HepG2 (cell line): ENCODE data around the gene FGF18. TPM values are rescaled to one million over a fixed set of nuclear protein-coding genes. Genes with fewer than 3 reads are reported as not detected.

ENCODE experiments used
- FOSL1 ChIP-seq: sonication (generic); formaldehyde crosslinking; IDR thresholded peaks from 2 replicates; pipeline ENCODE4 v1.9.0; 2021; ENCODE audit warnings: missing genetic modification reagents, borderline replicate concordance
- GPBP1L1 ChIP-seq: sonication (generic); formaldehyde crosslinking; IDR thresholded peaks from 2 replicates; pipeline ENCODE4 v1.5.0; 2020; ENCODE audit warnings: mild to moderate bottlenecking, missing genetic modification reagents
- IRF1 ChIP-seq: sonication (generic); formaldehyde crosslinking; IDR thresholded peaks from 2 replicates; pipeline ENCODE4 v1.4.0; 2020; ENCODE audit warnings: low read depth, mild to moderate bottlenecking, missing genetic modification reagents
- JUND ChIP-seq: sonication (generic); formaldehyde crosslinking; IDR thresholded peaks from 2 replicates; pipeline ENCODE4 v1.8.0; 2022; ENCODE audit warnings: mild to moderate bottlenecking, missing genetic modification reagents
- POLR2AphosphoS2 ChIP-seq: IDR thresholded peaks from 2 replicates; pipeline ENCODE4 v1.6.1; 2011; ENCODE audit warnings: low read depth, low read length, improper control_type of control experiment
- PRMT3 ChIP-seq: sonication (generic); formaldehyde crosslinking; IDR thresholded peaks from 2 replicates; pipeline ENCODE4 v1.8.1; 2022; ENCODE audit warnings: low read depth, mild to moderate bottlenecking, moderate library complexity, missing genetic modification reagents, borderline replicate concordance
- RXRB ChIP-seq: IDR thresholded peaks from 2 replicates; pipeline ENCODE4 v1.6.1; 2016; ENCODE audit warnings: borderline replicate concordance, missing genetic modification reagents, missing compliant biosample characterization
- TBX3 ChIP-seq: fragments of 450-650 bp; IDR thresholded peaks from 2 replicates; pipeline ENCODE4 v1.6.1; 2017; ENCODE audit warnings: antibody characterized with exemption, mild to moderate bottlenecking, inconsistent platforms, borderline replicate concordance
- ZBTB20 ChIP-seq: sonication (generic); formaldehyde crosslinking; IDR thresholded peaks from 2 replicates; pipeline ENCODE4 v1.8.1; 2023; ENCODE audit warnings: missing genetic modification reagents, low read depth, mild to moderate bottlenecking, borderline replicate concordance
- ZNF224 ChIP-seq: sonication (generic); formaldehyde crosslinking; IDR thresholded peaks from 2 replicates; pipeline ENCODE4 v1.5.0; 2020; ENCODE audit warnings: mild to moderate bottlenecking, missing genetic modification reagents
- ZNF563 ChIP-seq: sonication (generic); formaldehyde crosslinking; IDR thresholded peaks from 2 replicates; pipeline ENCODE4 v1.8.0; 2022; ENCODE audit warnings: mild to moderate bottlenecking, moderate library complexity, missing genetic modification reagents
- polyA plus RNA-seq, 8 experiments: library from polyadenylated mRNA; depleted of rRNA in 3 of 8; stranded (reverse) in 7 of 8; unstranded in 1 of 8; fragments of >200 nt; fragmentation: Illumina TruSeq in 4 of 8; extraction: Trizol in 4 of 8; gene quantifications; 2 replicates each; pipeline versions ENCODE4 v1.2.1 to v1.2.3, GENCODE V29; 2011 to 2016; ENCODE audit warnings: low read depth in 4 of 8, missing spikeins in 1 of 8, mixed read lengths in 1 of 8; ENCODE audit not compliant: insufficient read depth in 1 of 8
- total RNA-seq, 5 experiments: library from RNA; depleted of rRNA; stranded (reverse); fragments of >200 nt; fragmentation: Illumina TruSeq; extraction: Trizol; gene quantifications; 2 replicates each; pipeline ENCODE4 v1.2.3, GENCODE V29; 2016; ENCODE audit warnings: low read depth in 1 of 5

FGF18 gene
- total and polyA plus RNA-seq, 2 of the 13 experiments (the other 11 are each of a cell fraction or from before 2014, with no cell fraction given), result not detected

GRCh38 chr5:171387970-171388815, 31.3 kb upstream of the FGF18 start (continued):
- TF ChIP-seq ZNF563 (CRISPR knock-in tag) (peak; percentile 53; the same call in 1 of the 2 replicates), PRMT3 (CRISPR knock-in tag) (0 out of 2 replicates have a peak, but pooled peaks have one; percentile 85), ZNF224 (CRISPR knock-in tag) (0 out of 2 replicates have a peak, but pooled peaks have one; percentile 34), TBX3 (no peak), IRF1 (peak; percentile 55; the same call in 1 of the 2 replicates), GPBP1L1 (no peak), FOSL1 (CRISPR knock-in tag) (0 out of 2 replicates have a peak, but pooled peaks have one; percentile 13), RXRB (CRISPR knock-in tag) (peak; percentile 61; the same call in 1 of the 2 replicates), ZBTB20 (CRISPR knock-in tag) (peak; percentile 87; the same call in 1 of the 2 replicates), JUND (CRISPR knock-in tag) (peak; percentile 34), POLR2AphosphoS2 (peak; percentile 8; the same call in 1 of the 2 replicates)
- TF ChIP-seq, all 625 proteins: peak for 307
